Lower lobe of right lung (tissue), 2 donors: ENCODE data around the gene ATP6V1G3. TPM values are rescaled to one million over a fixed set of nuclear protein-coding genes. Genes with fewer than 3 reads are reported as not detected.
A peak's percentile ranks its signal among the peaks of the same experiment; 100 is the strongest.
"Not testable (repeated sequence)": the region's sequence is repeated elsewhere in the genome, so short reads cannot be mapped to it uniquely, and the experiment has no call there.

Source experiments
- ATAC-seq, 2 donors: fragments of 200-7000 bp; cut with Tn5 transposase; one replicate each; pipeline ENCODE4 v1.9.1; 2020 to 2022; ENCODE audit warnings: mild to moderate bottlenecking in 2 of 2, moderate library complexity in 2 of 2
- DNase-seq: peaks from one replicate; pipeline ENCODE4 v3.0.0-alpha.2; 2020
- H3K27ac ChIP-seq: fragments of 200-600 bp; one replicate; pipeline ENCODE4 v1.8.0; 2022
- H3K27me3 ChIP-seq: fragments of 200-600 bp; one replicate; pipeline ENCODE4 v1.8.0; 2022; ENCODE audit warnings: low read depth
- H3K36me3 ChIP-seq: fragments of 200-600 bp; one replicate; pipeline ENCODE4 v1.8.0; 2022; ENCODE audit warnings: mild to moderate bottlenecking
- H3K4me1 ChIP-seq: fragments of 200-600 bp; one replicate; pipeline ENCODE4 v1.8.0; 2022
- H3K4me3 ChIP-seq: fragments of 200-600 bp; one replicate; pipeline ENCODE4 v1.8.0; 2022; ENCODE audit warnings: mild to moderate bottlenecking
- H3K9me3 ChIP-seq: fragments of 200-600 bp; one replicate; pipeline ENCODE4 v1.8.0; 2022
- intact Hi-C: fragments of 100-400 bp; cut with DNase I; formaldehyde crosslinking; loops from one replicate; pipeline ENCODE4 v1.11.0; 2022
- total RNA-seq: library from RNA; stranded (reverse); fragmentation: NEBNext Ultra II Directional; extraction: Animal tissue kit (Norgen Biotek cat#: 25700); gene quantifications from one replicate; pipeline ENCODE4 v1.2.1, GENCODE V29; 2021
- TF ChIP-seq, protein P1 (sequence below): fragments of 200-600 bp; IDR thresholded peaks from one replicate; pipeline ENCODE4 v1.8.0; 2022; ENCODE audit warnings: antibody characterized with exemption, mild to moderate bottlenecking
- donor health status: DM: no; HTN: yes; CAD: no; lungs with severe emphysema.

ATP6V1G3 gene
- total RNA-seq, 1 donor from 2014 or later, result not detected

DNA sequence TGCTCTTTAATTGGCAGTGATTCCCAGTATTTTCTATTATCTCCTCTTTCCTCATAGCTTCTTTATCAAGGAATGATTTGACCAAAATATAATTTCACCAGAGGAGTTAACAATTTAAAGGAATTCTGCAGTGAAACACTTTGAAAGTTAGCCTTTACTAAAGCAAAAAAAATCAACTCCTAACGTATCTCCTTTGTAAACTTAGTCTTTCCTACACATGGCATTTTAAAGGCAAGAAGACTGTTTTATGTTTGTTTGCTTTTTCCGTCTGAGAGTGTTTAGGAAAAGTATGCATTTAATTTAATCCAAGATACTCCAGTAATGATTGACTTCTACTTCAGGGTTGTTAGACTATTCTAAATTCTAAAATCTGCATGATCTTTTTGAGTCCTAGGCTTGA, 15.9 kb downstream of the ATP6V1G3 start:
- no peaks in the 10 kb centered on the region for H3K36me3 ChIP-seq
- no peak for ATAC-seq
- no peaks in the 10 kb centered on the region for H3K27me3 ChIP-seq
- TF ChIP-seq, protein P1, sequence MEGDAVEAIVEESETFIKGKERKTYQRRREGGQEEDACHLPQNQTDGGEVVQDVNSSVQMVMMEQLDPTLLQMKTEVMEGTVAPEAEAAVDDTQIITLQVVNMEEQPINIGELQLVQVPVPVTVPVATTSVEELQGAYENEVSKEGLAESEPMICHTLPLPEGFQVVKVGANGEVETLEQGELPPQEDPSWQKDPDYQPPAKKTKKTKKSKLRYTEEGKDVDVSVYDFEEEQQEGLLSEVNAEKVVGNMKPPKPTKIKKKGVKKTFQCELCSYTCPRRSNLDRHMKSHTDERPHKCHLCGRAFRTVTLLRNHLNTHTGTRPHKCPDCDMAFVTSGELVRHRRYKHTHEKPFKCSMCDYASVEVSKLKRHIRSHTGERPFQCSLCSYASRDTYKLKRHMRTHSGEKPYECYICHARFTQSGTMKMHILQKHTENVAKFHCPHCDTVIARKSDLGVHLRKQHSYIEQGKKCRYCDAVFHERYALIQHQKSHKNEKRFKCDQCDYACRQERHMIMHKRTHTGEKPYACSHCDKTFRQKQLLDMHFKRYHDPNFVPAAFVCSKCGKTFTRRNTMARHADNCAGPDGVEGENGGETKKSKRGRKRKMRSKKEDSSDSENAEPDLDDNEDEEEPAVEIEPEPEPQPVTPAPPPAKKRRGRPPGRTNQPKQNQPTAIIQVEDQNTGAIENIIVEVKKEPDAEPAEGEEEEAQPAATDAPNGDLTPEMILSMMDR, result no peak
- no peak overlapping the region for H3K27ac ChIP-seq
- no peaks in the 10 kb centered on the region for H3K9me3 ChIP-seq
- DNase-seq, result no peak
- no peaks in the 10 kb centered on the region for H3K4me1 ChIP-seq
- H3K4me3 ChIP-seq, result no peak overlapping the region
- intact Hi-C loops, result no loop called here

DNA sequence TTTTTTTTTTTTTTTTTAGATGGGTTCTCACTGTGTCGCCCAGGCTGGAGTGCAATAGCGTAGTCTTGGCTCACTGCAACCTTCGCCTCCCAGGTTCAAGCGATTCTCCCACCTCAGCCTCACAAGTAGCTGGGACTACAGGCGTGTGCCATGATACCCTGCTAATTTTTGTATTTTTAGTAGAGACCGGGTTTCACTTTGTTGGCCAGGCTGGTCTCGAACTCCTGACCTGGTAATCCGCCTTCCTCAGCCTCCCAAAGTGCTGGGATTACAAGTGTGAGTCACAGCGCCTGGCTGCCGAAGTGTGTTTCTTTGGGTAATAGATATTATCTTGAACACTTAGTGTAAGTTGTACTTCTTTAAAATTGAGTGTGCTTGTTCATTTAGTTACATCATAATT, 16.4 kb downstream of the ATP6V1G3 start:
- H3K4me3 ChIP-seq, intact Hi-C loops, H3K27ac ChIP-seq, H3K36me3 ChIP-seq, H3K9me3 ChIP-seq, ATAC-seq, DNase-seq, H3K4me1 ChIP-seq, H3K27me3 ChIP-seq: not testable (repeated sequence)

DNA sequence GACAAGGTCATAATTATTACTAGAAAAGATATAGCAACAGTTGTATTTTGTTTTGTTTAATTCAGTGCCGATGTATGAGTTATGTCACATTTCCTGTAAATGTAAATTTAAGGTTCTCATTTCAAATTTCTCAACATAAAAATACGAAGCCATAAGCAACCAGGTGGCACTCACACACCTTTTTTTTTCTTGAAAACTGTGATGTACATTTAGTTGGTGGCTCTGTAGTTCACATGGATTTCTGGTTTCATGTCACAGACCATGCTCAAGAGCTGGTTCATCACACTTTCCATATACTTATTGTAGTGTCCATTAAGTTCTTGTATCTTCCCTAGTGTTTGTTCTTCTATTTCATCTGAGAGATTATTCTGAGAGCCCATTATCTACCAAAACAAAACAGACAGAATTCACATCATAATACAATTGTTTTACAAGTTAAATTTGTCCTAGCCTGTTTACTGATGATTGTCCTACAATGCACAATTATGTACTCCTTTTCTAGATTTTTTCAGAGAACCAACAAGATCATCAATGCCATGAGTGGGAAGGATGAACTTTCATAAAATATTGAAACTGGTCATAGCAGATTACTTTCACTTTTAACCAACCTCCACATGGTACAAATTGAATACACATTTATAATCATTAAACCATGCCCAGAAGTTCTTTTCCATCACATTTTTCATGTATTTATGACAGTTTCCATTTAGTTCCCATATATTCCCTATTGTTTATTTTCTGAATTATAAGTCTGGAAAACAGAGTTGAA, 17.1 kb downstream of the ATP6V1G3 start:
- no peak for ATAC-seq
- intact Hi-C loops, result no loop called here

DNA sequence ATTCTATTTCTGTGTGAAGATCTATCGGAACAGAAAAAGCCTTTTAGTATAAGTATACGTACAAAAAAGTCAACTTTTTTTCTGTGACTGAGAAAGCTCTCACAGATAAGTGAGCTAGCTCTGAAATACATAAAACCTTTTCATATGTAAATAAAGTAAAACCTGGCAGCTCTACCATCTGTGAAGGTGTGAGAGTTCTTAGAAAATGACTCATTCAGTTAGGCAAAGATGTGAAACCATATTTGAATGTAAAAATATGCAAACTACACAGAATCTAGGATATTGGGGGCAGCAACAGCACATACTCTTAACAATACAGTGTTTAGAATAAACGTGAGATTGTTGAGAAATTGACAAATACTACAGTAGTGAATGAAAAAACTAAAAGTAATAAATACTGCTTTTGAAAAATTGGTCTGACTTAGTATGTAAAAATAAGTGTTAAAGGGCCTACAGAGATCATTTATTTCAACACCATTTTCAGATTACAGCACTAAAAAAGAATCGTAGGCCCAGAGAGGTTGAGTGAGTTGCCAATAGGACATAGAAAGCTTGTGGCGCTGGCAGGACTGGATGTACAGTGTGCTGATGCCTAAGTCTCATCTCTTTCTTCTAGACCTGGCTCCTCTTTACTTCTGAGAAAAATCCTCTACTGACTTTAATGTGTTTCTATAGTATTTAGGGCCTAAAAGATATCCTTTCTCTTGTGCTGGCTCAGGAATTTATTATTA, 19.8 kb downstream of the ATP6V1G3 start:
- ATAC-seq (peak in 1 of 2 donors; percentile 37), DNase-seq (no peak)
- H3K27ac ChIP-seq, result no peak overlapping the region
- TF ChIP-seq, protein P1, result no peak
- no peaks in the 10 kb centered on the region for H3K27me3 ChIP-seq
- no peaks in the 10 kb centered on the region for H3K9me3 ChIP-seq
- H3K36me3 ChIP-seq, result no peaks in the 10 kb centered on the region
- no peak overlapping the region for H3K4me3 ChIP-seq
- intact Hi-C loops, result no loop called here
- no peaks in the 10 kb centered on the region for H3K4me1 ChIP-seq

More for the DNA sequence above, 17.1 kb downstream of the ATP6V1G3 start:
- TF ChIP-seq, protein P1, result no peak
- no peak for DNase-seq
- Histone ChIP-seq H3K4me3 (no peak overlapping the region), H3K27ac (no peak overlapping the region), H3K27me3 (no peaks in the 10 kb centered on the region), H3K4me1 (no peaks in the 10 kb centered on the region), H3K9me3 (no peaks in the 10 kb centered on the region), H3K36me3 (no peaks in the 10 kb centered on the region)

DNA sequence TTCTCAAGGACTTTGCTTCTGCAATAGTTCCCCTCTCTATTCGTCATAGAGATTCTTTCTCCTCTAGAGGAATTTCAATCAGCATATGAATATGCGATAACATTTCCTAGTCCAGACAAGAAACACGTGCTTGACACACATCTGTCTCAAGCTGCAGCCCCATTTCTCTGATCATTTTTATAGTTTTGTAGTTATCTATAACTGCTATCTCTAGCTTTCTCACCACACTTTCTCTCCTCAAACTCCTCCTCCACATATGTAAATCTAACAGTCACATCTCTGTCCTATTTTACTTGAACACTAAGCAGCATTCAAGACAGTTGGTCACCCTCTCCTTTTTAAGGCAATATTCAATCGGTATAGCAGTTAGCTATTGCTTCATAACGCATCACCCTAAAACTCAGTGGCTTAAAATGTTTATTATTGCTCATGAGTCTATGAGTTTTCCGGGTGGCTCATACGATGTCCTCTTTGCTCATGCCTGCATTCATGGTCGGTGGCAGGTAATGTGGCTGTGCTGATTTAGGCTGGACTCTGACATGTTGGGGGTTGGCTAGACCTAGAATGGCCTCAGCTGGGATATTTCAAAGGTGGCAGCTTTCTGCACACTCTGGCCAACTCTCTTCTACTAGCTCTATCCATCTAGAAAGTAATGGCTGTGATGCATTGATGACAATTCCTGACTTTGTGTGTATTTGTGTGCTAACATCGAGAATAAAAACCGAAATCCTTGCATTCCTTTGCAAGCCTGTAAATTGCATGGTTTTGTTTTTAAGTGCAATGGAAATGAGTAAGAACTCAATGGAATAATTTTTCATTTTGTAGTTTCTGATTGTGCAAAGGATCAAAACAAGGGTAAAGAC, 20.6 kb downstream of the ATP6V1G3 start:
- Histone ChIP-seq H3K9me3 (no peaks in the 10 kb centered on the region), H3K4me1 (no peaks in the 10 kb centered on the region), H3K4me3 (no peak overlapping the region), H3K36me3 (no peaks in the 10 kb centered on the region), H3K27ac (no peak overlapping the region), H3K27me3 (no peaks in the 10 kb centered on the region)
- TF ChIP-seq, protein P1, result no peak
- ATAC-seq, result no peak
- intact Hi-C loops, result no loop called here
- no peak for DNase-seq
